ENCODE measurements around the gene C10orf71. TPM values are rescaled to one million over a fixed set of nuclear protein-coding genes. Genes with fewer than 3 reads are reported as not detected.

Gene C10orf71
- polyA plus RNA-seq, 3 donors = 0.19 to 0.28 TPM; not detected in 1

DNA sequence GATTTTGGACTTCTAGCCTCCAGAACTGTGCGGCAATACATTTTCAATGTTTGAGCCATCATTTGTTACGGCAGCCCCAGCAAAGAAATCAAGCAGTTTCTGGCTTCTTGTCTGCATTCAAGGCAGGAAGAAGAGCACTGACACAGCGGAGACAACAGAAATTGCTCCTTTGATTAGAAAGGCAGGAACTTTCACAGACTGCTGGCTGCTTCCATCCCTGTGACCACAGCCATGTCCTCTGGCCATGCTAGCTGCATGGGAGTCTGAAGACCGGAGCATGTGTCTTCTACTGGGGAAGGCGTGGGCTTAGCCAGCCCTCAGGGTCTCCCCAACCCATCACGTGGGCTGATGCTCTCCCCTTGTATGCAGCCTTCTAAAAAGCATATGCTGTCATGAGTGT, 19.1 kb downstream of the C10orf71 start:
- no peak for DNase-seq

GRCh38 chr10:49318755-49319154, 19.8 kb downstream of the C10orf71 start:
- DNase-seq = no peak

DNA sequence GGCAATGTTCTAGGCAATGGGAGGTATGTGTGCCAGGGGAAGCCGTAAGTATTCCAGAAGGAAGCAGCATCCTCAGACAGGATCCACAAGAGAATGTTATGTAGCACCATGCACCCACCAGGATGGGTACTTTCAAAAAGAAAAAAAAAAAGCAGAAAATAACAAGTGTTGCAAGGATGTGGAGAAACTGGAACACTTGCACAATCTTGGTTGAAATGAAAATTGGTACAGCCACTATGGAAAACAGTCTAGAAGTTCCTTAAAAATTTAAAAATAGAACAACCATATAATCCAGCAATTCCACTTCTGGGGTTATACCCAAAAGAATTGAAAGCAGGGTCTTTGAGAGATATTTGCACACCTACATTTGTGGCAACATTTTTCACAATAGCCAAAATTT, 20.2 kb downstream of the C10orf71 start:
- DNase-seq = no peak

GRCh38 chr10:49320191-49320590, 21.2 kb downstream of the C10orf71 start:
- no peak for DNase-seq

DNA sequence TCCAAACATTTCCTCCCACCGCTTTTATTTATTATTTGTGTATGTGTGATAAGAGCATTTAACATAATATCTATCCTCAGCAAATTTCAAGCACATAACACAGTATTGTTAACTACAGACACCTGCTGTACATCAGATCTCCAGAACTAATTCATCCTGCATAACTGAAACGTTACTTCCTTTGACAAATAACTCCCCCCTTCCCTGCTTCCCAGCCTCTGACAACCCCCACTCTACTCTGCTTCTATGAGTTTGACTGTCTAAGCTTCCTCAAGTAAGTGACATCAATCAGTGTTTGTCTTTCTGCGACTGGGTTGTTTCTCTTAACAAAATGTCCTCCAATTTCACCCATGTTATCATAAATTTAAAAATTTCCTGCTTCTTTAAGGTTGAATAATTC, 22.1 kb downstream of the C10orf71 start:
- DNase-seq = no peak

- no peak for DNase-seq
Observed at GRCh38 chr10:49322371-49323170, 23.6 kb downstream of the C10orf71 start.

DNA sequence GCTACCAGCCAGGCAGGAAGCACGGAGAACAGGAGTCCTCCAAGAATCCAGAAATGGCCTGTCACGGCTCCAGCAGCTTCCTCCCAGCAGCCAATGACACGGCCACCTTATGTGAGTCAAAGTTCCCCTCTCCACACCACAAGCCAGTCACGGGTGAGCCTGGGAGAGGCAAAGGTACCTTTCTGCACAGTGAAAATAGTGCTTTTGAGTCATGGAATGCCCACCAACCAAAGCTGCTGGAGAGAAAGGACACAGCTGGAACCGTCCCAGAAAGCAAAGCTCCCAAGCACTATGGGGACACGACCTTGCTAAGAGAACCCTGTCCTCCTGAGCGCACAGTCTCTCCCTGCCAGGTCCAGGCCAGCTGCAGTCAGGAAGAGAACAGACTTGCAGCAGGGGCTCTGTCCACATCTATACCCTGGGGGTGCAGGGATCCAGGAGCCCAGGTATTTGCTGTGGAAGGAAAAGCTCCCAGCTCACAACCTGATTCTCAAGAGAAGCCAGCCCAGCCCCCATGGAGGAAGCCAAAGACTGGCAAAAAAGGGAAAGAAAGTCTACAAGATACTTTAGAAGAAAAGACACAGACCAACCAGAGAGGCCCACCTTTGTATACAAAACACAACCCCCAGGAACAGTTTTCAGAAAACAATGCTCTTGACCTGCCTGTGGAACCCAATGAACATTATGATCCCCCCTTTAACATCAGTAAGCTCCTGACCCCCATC, 24.4 kb downstream of the C10orf71 start:
- DNase-seq = no peak

- DNase-seq = no peak
Observed at GRCh38 chr10:49323896-49324270, 24.9 kb downstream of the C10orf71 start.

DNA sequence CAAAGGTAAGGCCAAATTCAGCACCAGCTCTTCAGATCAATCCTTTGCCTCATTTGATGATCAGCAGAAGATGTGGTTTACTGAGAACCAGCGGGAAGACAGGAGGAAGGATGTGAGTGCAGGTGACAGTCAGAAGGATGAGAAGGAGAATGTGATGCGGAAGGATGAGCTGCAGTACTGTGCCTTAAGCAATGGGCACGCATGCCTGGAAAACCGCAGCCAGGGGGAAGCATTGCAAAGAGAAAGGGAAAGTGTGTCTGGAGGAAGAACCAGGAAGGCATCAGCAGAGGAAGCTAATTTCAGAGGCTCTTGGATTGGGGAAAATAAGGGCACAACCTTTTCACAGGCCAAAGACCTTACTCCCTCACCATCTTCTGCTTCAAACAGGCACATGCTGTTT, 25.7 kb downstream of the C10orf71 start:
- DNase-seq = no peak

GRCh38 chr10:49325131-49325915, 26.4 kb downstream of the C10orf71 start:
- no peak for DNase-seq

GRCh38 chr10:49325916-49326783, 27.2 kb downstream of the C10orf71 start:
- no peak for DNase-seq

DNA sequence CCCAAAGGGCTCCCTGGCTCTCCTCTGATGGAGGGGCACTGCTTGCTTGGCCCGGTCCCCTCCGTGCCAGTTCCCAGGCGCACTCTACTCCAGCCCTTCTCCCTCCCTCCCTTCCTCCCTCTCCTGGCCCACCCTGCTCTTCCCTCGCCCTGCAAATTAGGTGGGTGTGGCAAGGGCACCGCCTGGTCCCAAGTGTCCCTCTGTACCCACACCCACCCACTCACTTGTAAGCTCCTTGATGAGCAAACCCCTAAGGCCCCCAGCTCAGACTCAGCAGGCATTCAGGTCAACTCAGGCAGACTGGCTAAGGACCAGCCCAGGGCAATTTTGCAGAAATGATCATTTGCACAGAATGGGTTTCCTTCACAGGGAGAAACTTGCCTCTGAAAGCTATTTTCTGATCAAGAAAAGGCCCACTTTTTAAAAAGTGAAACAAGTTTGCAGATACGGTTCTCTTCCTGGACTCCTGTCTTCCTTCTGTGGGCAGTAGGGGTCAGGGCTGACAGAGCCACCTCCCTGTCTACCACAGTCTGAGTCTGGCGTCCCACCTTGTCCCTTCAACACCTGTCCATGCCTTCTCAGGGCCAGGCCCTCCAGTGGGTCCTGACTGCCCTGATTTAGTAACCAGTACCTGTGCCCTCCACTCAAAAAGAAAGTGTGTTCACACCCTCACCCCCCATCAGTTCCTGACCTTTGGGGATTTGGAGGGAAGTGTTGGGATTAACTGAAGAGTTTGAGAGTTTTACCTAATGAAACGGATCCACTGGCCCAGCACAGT, 28.3 kb downstream of the C10orf71 start:
- DNase-seq = no peak

DNA sequence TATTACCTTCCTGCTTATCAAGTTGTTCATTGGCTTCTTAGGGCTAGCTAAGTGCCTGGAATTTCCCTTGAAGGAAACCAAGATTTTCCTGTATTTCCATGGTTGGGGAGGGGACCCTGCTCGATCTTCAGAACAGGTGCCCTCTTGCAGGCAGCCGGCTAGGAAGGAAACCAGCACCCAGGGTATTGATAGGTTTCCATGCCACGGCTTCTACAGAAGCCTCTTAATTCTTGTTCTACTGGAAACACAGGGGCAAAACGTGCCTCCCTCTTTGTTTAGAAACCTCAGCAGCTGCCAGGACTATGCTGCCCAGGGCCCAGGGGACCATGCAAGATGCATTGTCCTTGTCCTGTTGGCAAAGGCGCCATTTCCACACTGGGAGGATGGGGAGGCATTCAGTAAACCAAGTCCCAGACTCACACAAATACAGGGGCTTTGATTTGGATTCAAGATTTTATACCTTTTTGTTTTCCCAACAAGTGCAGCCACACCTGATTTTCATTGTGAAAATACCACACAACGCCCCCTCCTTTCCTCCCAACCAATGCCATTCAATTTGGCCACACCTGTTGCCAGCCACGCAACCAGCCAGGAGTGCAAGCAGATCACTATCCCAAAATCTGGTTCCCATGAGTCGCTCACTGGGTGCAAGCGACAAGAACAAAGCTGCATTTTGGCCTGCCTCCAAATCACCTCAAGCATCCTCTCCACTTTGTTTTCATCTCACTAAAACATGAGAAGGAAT, 29.6 kb downstream of the C10orf71 start:
- DNase-seq = no peak

DNA sequence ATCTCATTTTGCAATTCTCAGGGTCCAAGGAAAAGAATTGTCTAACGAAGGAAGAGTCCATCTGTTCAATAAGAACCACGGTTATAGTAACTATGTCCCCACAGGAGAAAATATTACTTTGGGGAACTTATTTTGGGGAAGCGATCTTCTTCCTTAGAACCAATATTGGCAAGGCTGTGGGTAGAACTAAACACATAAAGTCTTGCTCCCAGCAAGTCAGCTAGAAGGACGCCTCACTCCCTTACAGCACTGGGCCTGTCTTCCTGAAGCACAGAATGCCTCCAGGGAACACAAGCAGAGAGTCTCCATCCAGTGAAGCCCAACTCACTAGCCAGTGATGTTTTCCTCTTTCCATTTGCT, 30.2 kb downstream of the C10orf71 start:
- DNase-seq = no peak

DNA sequence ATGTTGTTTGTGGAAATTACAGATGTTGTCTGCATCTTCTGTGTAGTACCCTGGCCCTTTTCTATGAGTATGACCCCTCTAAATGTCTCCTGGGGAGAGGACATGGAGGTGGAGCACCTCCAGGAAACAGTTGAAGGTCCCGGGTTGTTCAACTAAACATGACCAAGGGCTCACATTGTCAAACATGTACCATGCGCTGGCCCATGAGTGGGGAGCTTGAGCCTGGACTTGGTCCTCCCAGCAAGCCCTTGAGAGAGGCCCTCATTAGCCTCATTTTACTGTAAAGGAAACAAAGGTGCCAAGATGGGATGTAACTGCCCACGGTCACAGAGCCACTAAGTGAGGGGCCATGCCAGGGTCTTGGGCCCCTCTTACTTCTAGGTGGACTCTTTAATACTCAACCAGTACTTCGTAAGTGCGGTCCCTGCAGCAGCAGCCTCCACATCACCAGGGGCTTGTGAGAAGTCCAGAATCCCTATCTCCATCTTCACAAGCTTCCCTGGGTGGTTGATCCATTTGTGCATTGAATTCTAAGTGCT, 31.2 kb downstream of the C10orf71 start:
- no peak for DNase-seq

DNA sequence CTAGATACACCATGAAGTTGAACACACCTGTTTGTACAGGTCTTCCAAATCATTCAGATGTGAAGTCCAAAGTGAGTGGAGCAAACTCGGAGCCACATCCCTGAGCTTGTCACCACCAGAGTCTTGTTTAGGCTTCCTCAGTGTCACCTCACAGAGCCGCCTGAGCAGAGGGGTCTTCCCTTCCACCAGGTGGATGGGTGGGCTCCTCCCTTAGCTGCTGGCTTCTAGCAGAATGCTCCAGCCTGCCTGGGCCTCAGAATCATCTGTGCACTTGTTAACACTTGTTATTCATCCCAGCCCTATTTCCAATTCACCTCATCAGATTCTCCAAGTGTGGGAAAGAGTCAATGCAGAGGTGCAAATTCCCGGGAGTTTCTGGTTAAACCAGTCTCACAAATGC, 32.5 kb downstream of the C10orf71 start:
- no peak for DNase-seq

DNA sequence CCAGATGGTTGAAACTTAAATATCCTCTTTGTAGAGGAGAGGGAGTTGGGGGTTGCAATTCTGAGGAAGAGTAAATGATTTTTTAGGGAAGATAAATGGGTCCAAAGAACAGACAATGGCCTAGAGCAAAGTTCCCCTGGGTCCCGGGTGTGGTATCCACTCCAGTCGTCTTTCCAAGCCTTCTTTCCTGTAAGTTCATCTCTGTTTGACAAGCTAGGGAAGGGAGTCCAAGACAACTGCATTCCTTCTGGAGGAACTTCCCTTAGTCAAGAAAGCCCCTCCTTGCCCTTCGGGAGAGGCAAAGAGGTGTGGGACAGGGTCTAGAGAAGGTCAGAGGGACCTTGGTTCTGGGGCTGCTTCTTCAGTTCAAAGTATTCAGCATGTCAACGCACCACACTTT, 33.4 kb downstream of the C10orf71 start:
- DNase-seq = no peak

- no peak for DNase-seq
Observed at GRCh38 chr10:49332768-49333167, 33.8 kb downstream of the C10orf71 start.

DNA sequence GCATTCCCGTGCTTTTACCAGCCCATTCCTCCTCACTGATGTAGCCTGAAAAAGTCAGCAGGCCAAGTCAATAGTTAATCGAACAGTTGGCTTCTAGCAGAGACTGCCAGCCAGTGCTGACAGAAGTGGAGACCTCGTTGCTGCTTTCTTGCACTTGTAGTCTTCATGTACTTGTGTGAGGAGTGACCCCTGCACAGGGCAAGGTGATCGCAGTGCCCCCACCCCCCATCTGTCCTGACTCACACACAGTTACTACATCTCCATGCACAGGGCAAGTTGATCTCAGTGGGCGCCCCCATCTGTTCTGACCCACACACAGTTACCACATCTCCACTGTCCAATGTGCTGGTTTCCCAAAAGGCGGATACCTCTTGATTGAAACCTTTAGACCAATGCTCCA, 34.2 kb downstream of the C10orf71 start:
- DNase-seq = no peak

DNA sequence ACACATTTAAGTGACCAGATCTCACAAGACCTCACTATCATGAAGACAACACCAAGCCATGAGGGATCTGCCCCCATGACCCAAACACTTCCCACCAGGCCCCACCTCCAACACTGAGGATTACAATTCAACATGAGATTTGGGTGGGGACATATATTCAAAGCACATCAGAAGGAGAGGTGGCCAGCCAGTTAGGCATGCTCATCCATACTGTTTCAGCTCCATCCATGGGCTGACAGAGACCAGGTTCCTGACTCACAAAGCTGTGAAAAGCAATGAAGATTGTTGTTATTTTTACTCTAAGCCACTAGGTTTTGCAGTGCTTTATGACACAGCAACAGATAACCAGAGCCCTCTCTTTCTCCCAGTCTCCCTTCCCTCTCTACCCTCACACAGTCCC, 36.0 kb downstream of the C10orf71 start:
- no peak for DNase-seq

Measured in renal pelvis (tissue), 4 donors.